WTC11 (cell line): ENCODE data around the gene EOLA1. TPM values are rescaled to one million over a fixed set of nuclear protein-coding genes. Genes with fewer than 3 reads are reported as not detected.
A peak's percentile ranks its signal among the peaks of the same experiment; 100 is the strongest.

Source experiments
- ATAC-seq: fragments of 200-7000 bp; cut with Tn5 transposase; 2 replicates; pipeline ENCODE4 v1.10.0; 2021; ENCODE audit warnings: mild to moderate bottlenecking, moderate library complexity
- CTCF ChIA-PET: fragments of 300-600 bp; sonication (Branson Sonifier 250); formaldehyde crosslinking; loops from one replicate; lab custom pipeline; 2021; ENCODE audit warnings: antibody characterized with exemption; lab: Charles Lee
- POLR2A ChIA-PET: fragments of 350-600 bp; sonication (Branson Sonifier 250); formaldehyde crosslinking; loops from one replicate; lab custom pipeline; 2021; ENCODE audit warnings: antibody characterized with exemption; lab: Charles Lee
- DNase-seq: peaks from one replicate; pipeline ENCODE4 v3.0.0; 2021; ENCODE audit warnings: low spot score
- H3K27ac Mint-ChIP-seq: 2 replicates; pipeline ENCODE4 v1.8.0; 2021; ENCODE audit warnings: mixed read lengths
- H3K27me3 Mint-ChIP-seq: 2 replicates; pipeline ENCODE4 v1.8.0; 2021; ENCODE audit warnings: low read depth, mild to moderate bottlenecking, moderate library complexity, mixed read lengths
- H3K36me3 Mint-ChIP-seq: 2 replicates; pipeline ENCODE4 v1.8.0; 2021; ENCODE audit warnings: mixed read lengths
- H3K4me1 Mint-ChIP-seq: 2 replicates; pipeline ENCODE4 v1.8.0; 2022; ENCODE audit warnings: mixed read lengths
- H3K4me3 Mint-ChIP-seq: 2 replicates; pipeline ENCODE4 v1.8.0; 2021; ENCODE audit warnings: mild to moderate bottlenecking, moderate library complexity, mixed read lengths
- H3K9me3 Mint-ChIP-seq: 2 replicates; pipeline ENCODE4 v1.8.0; 2021; ENCODE audit warnings: mixed read lengths
- ELF4 ChIP-seq: sonication (generic); formaldehyde crosslinking; IDR thresholded peaks from 2 replicates; pipeline ENCODE4 v1.8.1; 2022; ENCODE audit warnings: low read depth, mild to moderate bottlenecking, moderate library complexity, missing genetic modification reagents
- FOXP1 ChIP-seq: sonication (generic); formaldehyde crosslinking; IDR thresholded peaks from 2 replicates; pipeline ENCODE4 v1.8.0; 2022; ENCODE audit warnings: missing genetic modification reagents, mild to moderate bottlenecking, moderate library complexity, borderline replicate concordance
- GABPB1 ChIP-seq: sonication (generic); formaldehyde crosslinking; IDR thresholded peaks from 2 replicates; pipeline ENCODE4 v1.8.1; 2023; ENCODE audit warnings: mild to moderate bottlenecking, missing genetic modification reagents
- GRHL2 ChIP-seq: fragments of 250-450 bp; sonication (Bioruptor Pico); IDR thresholded peaks from 2 replicates; pipeline ENCODE4 v1.8.0; 2022; ENCODE audit warnings: mild to moderate bottlenecking, moderate library complexity; ENCODE audit not compliant: insufficient replicate concordance, severe bottlenecking
- RELA ChIP-seq: sonication (generic); formaldehyde crosslinking; IDR thresholded peaks from 2 replicates; pipeline ENCODE4 v1.8.1; 2022; ENCODE audit warnings: missing genetic modification reagents, mild to moderate bottlenecking, borderline replicate concordance
- RORB ChIP-seq: fragments of 250-450 bp; sonication (Bioruptor Pico); IDR thresholded peaks from 2 replicates; pipeline ENCODE4 v1.9.0; 2021; ENCODE audit warnings: mild to moderate bottlenecking
- ZNF121 ChIP-seq: sonication (generic); formaldehyde crosslinking; IDR thresholded peaks from 2 replicates; pipeline ENCODE4 v1.8.0; 2023; ENCODE audit warnings: missing genetic modification reagents
- ZNF138 ChIP-seq: sonication (generic); formaldehyde crosslinking; conservative IDR thresholded peaks from 2 replicates; pipeline ENCODE4 v1.8.1; 2022; ENCODE audit warnings: mild to moderate bottlenecking, moderate library complexity, missing genetic modification reagents
- ZNF232 ChIP-seq: sonication (generic); formaldehyde crosslinking; IDR thresholded peaks from 2 replicates; pipeline ENCODE4 v1.8.0; 2022; ENCODE audit warnings: mild to moderate bottlenecking, missing genetic modification reagents
- total RNA-seq: library from RNA; stranded (reverse); gene quantifications from 3 replicates; pipeline ENCODE4 v1.2.3, GENCODE V29; 2021
- TF ChIP-seq, protein P1 (sequence below): fragments of 200-600 bp; IDR thresholded peaks from 2 replicates; pipeline ENCODE4 v1.8.0; 2022; ENCODE audit warnings: antibody characterized with exemption
- TF ChIP-seq, protein P2 (sequence below): fragments of 250-450 bp; sonication (Bioruptor Pico); IDR thresholded peaks from 2 replicates; pipeline ENCODE4 v1.9.0; 2021; ENCODE audit warnings: mild to moderate bottlenecking
- TF ChIP-seq, protein P3 (sequence below): sonication (generic); formaldehyde crosslinking; IDR thresholded peaks from 2 replicates; pipeline ENCODE4 v1.8.1; 2023; ENCODE audit warnings: mild to moderate bottlenecking, missing genetic modification reagents, moderate library complexity
- TF ChIP-seq, protein P4 (sequence below): sonication (generic); formaldehyde crosslinking; IDR thresholded peaks from 2 replicates; pipeline ENCODE4 v1.8.0; 2022; ENCODE audit warnings: missing genetic modification reagents
- TF ChIP-seq, protein P5 (sequence below): fragments of 250-450 bp; sonication (Bioruptor Pico); conservative IDR thresholded peaks from 2 replicates; pipeline ENCODE4 v1.9.0; 2021; ENCODE audit warnings: mild to moderate bottlenecking

EOLA1 gene
- total RNA-seq, 1 experiment from 2014 or later: 5.4 TPM

DNA sequence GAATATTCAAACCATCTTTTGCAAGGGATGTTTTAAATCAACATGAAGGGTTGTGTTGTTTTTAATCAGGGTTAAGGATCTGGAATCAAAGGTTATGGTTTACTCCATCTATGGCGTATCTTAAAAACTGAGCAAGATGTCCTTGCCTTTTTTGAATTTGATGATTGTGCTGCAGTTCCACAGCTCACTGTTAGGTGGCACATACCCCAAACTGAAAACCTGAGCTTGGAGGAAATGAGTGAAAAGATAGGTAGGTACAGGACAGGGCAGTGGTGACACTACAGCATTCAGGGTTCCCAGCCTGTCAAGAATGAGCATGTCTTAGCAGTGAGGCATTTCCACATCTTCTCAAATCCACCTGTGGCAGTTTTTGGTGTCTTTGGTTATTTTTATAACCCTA is 13.1 kb upstream of the EOLA1 start:
- DNase-seq (no peak), ATAC-seq (peak; percentile 49; the same call in 1 of the 2 replicates)
- ChIA-PET CTCF (interaction anchor here (0.6 to 2.5 kb wide), 5 partner anchors 8 to 41 kb away, joined by 3 to 16 read pairs (median 4); partner anchors contain the start of gene EOLA1), POLR2A (no interaction called here)
- Mint-ChIP-seq H3K27me3 (no peaks in the 10 kb centered on the region; the same call in 1 of the 2 replicates), H3K4me1 (peaks cover 6% of the 10 kb centered on the region; the same call in 1 of the 2 replicates), H3K4me3 (no peak overlapping the region), H3K36me3 (no peaks in the 10 kb centered on the region), H3K27ac (no peak overlapping the region), H3K9me3 (no peaks in the 10 kb centered on the region)
- TF ChIP-seq ZNF138 (CRISPR knock-in tag): no peak
- TF ChIP-seq, protein P1, sequence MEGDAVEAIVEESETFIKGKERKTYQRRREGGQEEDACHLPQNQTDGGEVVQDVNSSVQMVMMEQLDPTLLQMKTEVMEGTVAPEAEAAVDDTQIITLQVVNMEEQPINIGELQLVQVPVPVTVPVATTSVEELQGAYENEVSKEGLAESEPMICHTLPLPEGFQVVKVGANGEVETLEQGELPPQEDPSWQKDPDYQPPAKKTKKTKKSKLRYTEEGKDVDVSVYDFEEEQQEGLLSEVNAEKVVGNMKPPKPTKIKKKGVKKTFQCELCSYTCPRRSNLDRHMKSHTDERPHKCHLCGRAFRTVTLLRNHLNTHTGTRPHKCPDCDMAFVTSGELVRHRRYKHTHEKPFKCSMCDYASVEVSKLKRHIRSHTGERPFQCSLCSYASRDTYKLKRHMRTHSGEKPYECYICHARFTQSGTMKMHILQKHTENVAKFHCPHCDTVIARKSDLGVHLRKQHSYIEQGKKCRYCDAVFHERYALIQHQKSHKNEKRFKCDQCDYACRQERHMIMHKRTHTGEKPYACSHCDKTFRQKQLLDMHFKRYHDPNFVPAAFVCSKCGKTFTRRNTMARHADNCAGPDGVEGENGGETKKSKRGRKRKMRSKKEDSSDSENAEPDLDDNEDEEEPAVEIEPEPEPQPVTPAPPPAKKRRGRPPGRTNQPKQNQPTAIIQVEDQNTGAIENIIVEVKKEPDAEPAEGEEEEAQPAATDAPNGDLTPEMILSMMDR: peak; percentile 18; the same call in 1 of the 2 replicates
- TF ChIP-seq FOXP1 (CRISPR knock-in tag): no peak
- TF ChIP-seq ZNF121 (CRISPR knock-in tag): peak; percentile 78
- TF ChIP-seq, protein P2, sequence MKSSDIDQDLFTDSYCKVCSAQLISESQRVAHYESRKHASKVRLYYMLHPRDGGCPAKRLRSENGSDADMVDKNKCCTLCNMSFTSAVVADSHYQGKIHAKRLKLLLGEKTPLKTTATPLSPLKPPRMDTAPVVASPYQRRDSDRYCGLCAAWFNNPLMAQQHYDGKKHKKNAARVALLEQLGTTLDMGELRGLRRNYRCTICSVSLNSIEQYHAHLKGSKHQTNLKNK: no peak

DNA sequence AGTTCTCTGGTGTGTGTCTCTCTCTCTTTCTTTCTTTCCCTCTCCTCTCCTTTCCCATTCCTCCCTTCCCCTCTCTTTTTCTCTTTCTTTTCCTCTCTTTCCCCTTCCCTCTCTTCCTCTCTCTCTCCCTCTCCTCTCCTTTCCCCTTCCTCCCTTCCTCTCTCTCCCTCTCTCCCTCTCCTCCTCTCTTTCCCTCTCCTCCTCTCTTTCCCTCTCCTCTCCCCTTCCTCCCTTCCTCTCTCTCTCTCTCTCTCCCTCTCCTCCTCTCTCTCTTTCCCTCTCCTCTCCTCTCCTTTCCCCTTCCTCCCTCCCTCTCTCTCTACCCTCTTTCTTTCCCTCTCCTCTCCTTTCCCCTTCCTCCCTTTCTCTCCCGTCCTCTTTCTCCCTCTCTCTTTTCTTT is 12.4 kb upstream of the EOLA1 start:
- H3K36me3 Mint-ChIP-seq: no peaks in the 10 kb centered on the region
- TF ChIP-seq ELF4 (CRISPR knock-in tag) (no peak), ZNF232 (CRISPR knock-in tag) (no peak), RELA (CRISPR knock-in tag) (no peak), GRHL2 (no peak), GABPB1 (CRISPR knock-in tag) (no peak), RORB (CRISPR knock-in tag) (no peak)
- TF ChIP-seq, protein P3, sequence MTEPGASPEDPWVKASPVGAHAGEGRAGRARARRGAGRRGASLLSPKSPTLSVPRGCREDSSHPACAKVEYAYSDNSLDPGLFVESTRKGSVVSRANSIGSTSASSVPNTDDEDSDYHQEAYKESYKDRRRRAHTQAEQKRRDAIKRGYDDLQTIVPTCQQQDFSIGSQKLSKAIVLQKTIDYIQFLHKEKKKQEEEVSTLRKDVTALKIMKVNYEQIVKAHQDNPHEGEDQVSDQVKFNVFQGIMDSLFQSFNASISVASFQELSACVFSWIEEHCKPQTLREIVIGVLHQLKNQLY (CRISPR knock-in tag): no peak
- TF ChIP-seq, protein P4, sequence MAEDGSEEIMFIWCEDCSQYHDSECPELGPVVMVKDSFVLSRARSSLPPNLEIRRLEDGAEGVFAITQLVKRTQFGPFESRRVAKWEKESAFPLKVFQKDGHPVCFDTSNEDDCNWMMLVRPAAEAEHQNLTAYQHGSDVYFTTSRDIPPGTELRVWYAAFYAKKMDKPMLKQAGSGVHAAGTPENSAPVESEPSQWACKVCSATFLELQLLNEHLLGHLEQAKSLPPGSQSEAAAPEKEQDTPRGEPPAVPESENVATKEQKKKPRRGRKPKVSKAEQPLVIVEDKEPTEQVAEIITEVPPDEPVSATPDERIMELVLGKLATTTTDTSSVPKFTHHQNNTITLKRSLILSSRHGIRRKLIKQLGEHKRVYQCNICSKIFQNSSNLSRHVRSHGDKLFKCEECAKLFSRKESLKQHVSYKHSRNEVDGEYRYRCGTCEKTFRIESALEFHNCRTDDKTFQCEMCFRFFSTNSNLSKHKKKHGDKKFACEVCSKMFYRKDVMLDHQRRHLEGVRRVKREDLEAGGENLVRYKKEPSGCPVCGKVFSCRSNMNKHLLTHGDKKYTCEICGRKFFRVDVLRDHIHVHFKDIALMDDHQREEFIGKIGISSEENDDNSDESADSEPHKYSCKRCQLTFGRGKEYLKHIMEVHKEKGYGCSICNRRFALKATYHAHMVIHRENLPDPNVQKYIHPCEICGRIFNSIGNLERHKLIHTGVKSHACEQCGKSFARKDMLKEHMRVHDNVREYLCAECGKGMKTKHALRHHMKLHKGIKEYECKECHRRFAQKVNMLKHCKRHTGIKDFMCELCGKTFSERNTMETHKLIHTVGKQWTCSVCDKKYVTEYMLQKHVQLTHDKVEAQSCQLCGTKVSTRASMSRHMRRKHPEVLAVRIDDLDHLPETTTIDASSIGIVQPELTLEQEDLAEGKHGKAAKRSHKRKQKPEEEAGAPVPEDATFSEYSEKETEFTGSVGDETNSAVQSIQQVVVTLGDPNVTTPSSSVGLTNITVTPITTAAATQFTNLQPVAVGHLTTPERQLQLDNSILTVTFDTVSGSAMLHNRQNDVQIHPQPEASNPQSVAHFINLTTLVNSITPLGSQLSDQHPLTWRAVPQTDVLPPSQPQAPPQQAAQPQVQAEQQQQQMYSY: no peak
- TF ChIP-seq, protein P5, sequence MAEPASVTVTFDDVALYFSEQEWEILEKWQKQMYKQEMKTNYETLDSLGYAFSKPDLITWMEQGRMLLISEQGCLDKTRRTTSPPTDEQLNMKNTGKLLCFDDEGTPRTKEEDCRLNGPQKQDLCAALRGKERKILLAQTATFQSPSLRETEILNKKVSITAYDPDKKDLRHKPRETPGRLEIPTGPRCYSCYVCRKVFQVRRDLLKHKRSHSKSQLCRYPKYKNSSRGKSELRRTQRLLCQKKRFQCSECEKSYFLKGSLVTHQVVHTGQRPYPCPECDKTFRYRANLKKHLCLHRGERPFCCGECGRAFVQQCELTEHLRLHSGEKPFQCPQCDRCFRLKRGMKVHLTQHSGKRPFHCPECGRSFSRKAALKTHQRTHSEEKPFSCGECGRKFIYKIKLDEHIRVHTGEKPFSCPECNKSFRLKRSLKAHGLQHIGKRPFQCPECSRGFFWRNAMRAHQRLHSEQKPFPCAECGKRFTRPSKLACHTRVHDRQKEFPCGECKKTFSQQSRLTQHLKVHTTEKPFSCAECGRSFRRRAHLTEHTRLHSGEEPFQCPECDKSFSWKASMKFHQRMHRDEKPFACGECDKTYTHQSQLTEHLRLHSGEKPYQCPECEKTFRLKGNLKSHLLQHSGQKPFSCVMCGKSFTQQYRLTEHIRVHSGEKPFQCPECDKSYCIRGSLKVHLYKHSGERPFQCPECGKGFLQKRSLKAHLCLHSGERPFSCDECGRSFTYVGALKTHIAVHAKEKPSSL (CRISPR knock-in tag): no peak

More for the DNA sequence above, 12.4 kb upstream of the EOLA1 start:
- H3K27ac Mint-ChIP-seq: no peak overlapping the region
- DNase-seq (no peak), ATAC-seq (no peak)
- no peaks in the 10 kb centered on the region for H3K27me3 Mint-ChIP-seq
- no peaks in the 10 kb centered on the region for H3K9me3 Mint-ChIP-seq
- H3K4me1 Mint-ChIP-seq: 0 out of 2 replicates have a peak, but pooled peaks cover 3% of the 10 kb centered on the region
- no peak overlapping the region for H3K4me3 Mint-ChIP-seq
- ChIA-PET POLR2A (no interaction called here), CTCF (interaction anchor here (1.0 to 2.5 kb wide), 4 partner anchors 8 to 16 kb away, joined by 3 to 16 read pairs (median 8); partner anchors contain the start of gene EOLA1)
